ENCODE results near the gene KRT72. TPM values are rescaled to one million over a fixed set of nuclear protein-coding genes. Genes with fewer than 3 reads are reported as not detected.

The KRT72 gene
- polyA plus RNA-seq, 1 donor from 2014 or later, result not detected

GRCh38 chr12:52578469-52578868, 22.8 kb downstream of the KRT72 start:
- Histone ChIP-seq H3K4me2 (ENCODE audit: low read length) (no peak overlapping the region), H3F3A (ENCODE audit: insufficient read depth, low read length, poor library complexity, severe bottlenecking) (no peaks in the 10 kb centered on the region), H3K27me3 (ENCODE audit: insufficient read depth, low read depth, low read length) (no peaks in the 10 kb centered on the region), H3K27ac (ENCODE audit: low read length) (no peak overlapping the region), H2AFZ (ENCODE audit: low read depth, low read length) (no peak overlapping the region), H3K9ac (ENCODE audit: low read length) (no peak overlapping the region), H3K9me2 (ENCODE audit: insufficient read depth, low read length) (no peaks in the 10 kb centered on the region), H3K36me3 (ENCODE audit: insufficient read depth, low read length) (no peaks in the 10 kb centered on the region), H3K9me3 (ENCODE audit: low read length) (no peaks in the 10 kb centered on the region), H4K20me1 (ENCODE audit: insufficient read depth) (no peaks in the 10 kb centered on the region), H3K79me2 (replicated peaks; ENCODE audit: insufficient read depth, low read length) (no peaks in the 10 kb centered on the region), H3K4me3 (ENCODE audit: low read length) (no peak overlapping the region)
- TF ChIP-seq EP300 (conservative IDR thresholded peaks at IDR 0.05; ENCODE audit: poor library complexity, severe bottlenecking) (no peak), MXI1 (conservative IDR thresholded peaks at IDR 0.05; ENCODE audit: poor library complexity, severe bottlenecking) (no peak), CTCF (IDR thresholded peaks at IDR 0.05; ENCODE audit: poor library complexity, severe bottlenecking) (no peak), RAD21 (conservative IDR thresholded peaks at IDR 0.05) (no peak), POLR2AphosphoS5 (IDR thresholded peaks at IDR 0.05) (no peak), TAF1 (IDR thresholded peaks at IDR 0.05; ENCODE audit: low read depth) (no peak), REST (IDR thresholded peaks at IDR 0.05; ENCODE audit: borderline replicate concordance) (no peak), EZH2 (IDR thresholded peaks at IDR 0.05; ENCODE audit: borderline replicate concordance, insufficient read depth, low read length, poor library complexity, severe bottlenecking) (no peak), SMC3 (conservative IDR thresholded peaks at IDR 0.05; ENCODE audit: poor library complexity) (no peak)

GRCh38 chr12:52577316-52577715, 23.9 kb downstream of the KRT72 start:
- Histone ChIP-seq H3K79me2 (replicated peaks; ENCODE audit: insufficient read depth, low read length) (no peaks in the 10 kb centered on the region), H3K9ac (ENCODE audit: low read length) (no peak overlapping the region), H3F3A (ENCODE audit: insufficient read depth, low read length, poor library complexity, severe bottlenecking) (no peaks in the 10 kb centered on the region), H2AFZ (ENCODE audit: low read depth, low read length) (no peak overlapping the region), H3K4me2 (ENCODE audit: low read length) (no peak overlapping the region), H4K20me1 (ENCODE audit: insufficient read depth) (no peaks in the 10 kb centered on the region), H3K36me3 (ENCODE audit: insufficient read depth, low read length) (no peaks in the 10 kb centered on the region), H3K9me2 (ENCODE audit: insufficient read depth, low read length) (no peaks in the 10 kb centered on the region), H3K27me3 (ENCODE audit: insufficient read depth, low read depth, low read length) (no peaks in the 10 kb centered on the region), H3K4me3 (ENCODE audit: low read length) (no peak overlapping the region), H3K27ac (ENCODE audit: low read length) (no peak overlapping the region), H3K9me3 (ENCODE audit: low read length) (no peaks in the 10 kb centered on the region)
- TF ChIP-seq REST (IDR thresholded peaks at IDR 0.05; ENCODE audit: borderline replicate concordance) (no peak), SMC3 (conservative IDR thresholded peaks at IDR 0.05; ENCODE audit: poor library complexity) (no peak), EZH2 (IDR thresholded peaks at IDR 0.05; ENCODE audit: borderline replicate concordance, insufficient read depth, low read length, poor library complexity, severe bottlenecking) (no peak), TAF1 (IDR thresholded peaks at IDR 0.05; ENCODE audit: low read depth) (no peak), EP300 (conservative IDR thresholded peaks at IDR 0.05; ENCODE audit: poor library complexity, severe bottlenecking) (no peak), POLR2AphosphoS5 (IDR thresholded peaks at IDR 0.05) (no peak), MXI1 (conservative IDR thresholded peaks at IDR 0.05; ENCODE audit: poor library complexity, severe bottlenecking) (no peak), RAD21 (conservative IDR thresholded peaks at IDR 0.05) (no peak), CTCF (IDR thresholded peaks at IDR 0.05; ENCODE audit: poor library complexity, severe bottlenecking) (no peak)
